Esophagus squamous epithelium (tissue), 4 donors: ENCODE data around the gene ARL8B.

ENCODE experiments used
- POLR2A ChIP-seq, 4 donors: fragments of 450-650 bp; IDR thresholded peaks; one replicate each; pipeline ENCODE4 v1.6.1; 2017; ENCODE audit warnings: antibody characterized with exemption in 4 of 4, mild to moderate bottlenecking in 4 of 4, moderate library complexity in 3 of 4
- TF ChIP-seq, protein P1 (sequence below), 6 experiments: fragments of 450-650 bp in 4 of 6; fragments of 200-600 bp in 2 of 6; sonication (generic) in 2 of 6; IDR thresholded peaks; one replicate each; pipeline ENCODE4 v1.5.1; 2016 to 2019; ENCODE audit warnings: antibody characterized with exemption in 6 of 6, mild to moderate bottlenecking in 4 of 6, moderate library complexity in 4 of 6

DNA sequence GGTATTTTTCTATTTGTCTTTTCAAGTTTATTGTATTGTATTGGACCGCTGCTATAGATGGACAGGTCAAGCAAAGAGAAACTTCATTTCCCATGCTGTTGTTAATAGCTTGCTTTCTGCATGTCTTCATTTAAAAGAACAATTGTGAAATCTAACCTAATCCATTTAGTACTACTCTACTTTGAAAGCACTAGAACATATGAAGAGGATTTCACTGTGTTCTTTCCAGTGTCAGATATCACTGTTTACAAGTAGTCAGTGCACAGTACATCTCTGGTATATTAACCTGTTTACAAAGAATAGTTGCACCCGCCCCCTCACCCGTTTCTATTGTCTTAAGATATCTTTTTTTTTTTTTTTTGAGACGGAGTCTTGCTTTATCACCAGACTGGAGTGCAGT, 43.6 kb downstream of the ARL8B start:
- no peak for TF ChIP-seq POLR2A (IDR thresholded peaks at IDR 0.05)
- TF ChIP-seq, protein P1, sequence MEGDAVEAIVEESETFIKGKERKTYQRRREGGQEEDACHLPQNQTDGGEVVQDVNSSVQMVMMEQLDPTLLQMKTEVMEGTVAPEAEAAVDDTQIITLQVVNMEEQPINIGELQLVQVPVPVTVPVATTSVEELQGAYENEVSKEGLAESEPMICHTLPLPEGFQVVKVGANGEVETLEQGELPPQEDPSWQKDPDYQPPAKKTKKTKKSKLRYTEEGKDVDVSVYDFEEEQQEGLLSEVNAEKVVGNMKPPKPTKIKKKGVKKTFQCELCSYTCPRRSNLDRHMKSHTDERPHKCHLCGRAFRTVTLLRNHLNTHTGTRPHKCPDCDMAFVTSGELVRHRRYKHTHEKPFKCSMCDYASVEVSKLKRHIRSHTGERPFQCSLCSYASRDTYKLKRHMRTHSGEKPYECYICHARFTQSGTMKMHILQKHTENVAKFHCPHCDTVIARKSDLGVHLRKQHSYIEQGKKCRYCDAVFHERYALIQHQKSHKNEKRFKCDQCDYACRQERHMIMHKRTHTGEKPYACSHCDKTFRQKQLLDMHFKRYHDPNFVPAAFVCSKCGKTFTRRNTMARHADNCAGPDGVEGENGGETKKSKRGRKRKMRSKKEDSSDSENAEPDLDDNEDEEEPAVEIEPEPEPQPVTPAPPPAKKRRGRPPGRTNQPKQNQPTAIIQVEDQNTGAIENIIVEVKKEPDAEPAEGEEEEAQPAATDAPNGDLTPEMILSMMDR (IDR thresholded peaks at IDR 0.05) = no peak
